Suprapubic skin (tissue), 4 donors: ENCODE data around the gene WDR12. TPM values are rescaled to one million over a fixed set of nuclear protein-coding genes. Genes with fewer than 3 reads are reported as not detected.

Experiments
- DNase-seq, 2 donors: peaks; one replicate each; pipeline ENCODE4 v3.0.0-alpha.2; 2019; ENCODE audit warnings: low spot score in 2 of 2
- H3K27ac ChIP-seq: fragments of 200-600 bp; sonication (generic); one replicate; pipeline ENCODE4 v1.5.1; 2019
- H3K27me3 ChIP-seq: fragments of 200-600 bp; sonication (generic); one replicate; pipeline ENCODE4 v1.5.1; 2019
- H3K36me3 ChIP-seq: fragments of 200-600 bp; sonication (generic); one replicate; pipeline ENCODE4 v1.5.1; 2019
- H3K4me1 ChIP-seq: fragments of 200-600 bp; sonication (generic); one replicate; pipeline ENCODE4 v1.5.1; 2019
- H3K4me3 ChIP-seq: fragments of 200-600 bp; sonication (generic); one replicate; pipeline ENCODE4 v1.5.1; 2019; ENCODE audit warnings: mild to moderate bottlenecking
- H3K9me3 ChIP-seq: fragments of 200-600 bp; sonication (generic); one replicate; pipeline ENCODE4 v1.5.1; 2019
- CTCF ChIP-seq, 2 donors: fragments of 200-600 bp in 1 of 2; fragments of 450-650 bp in 1 of 2; sonication (generic) in 1 of 2; IDR thresholded peaks; one replicate each; pipeline ENCODE4 v1.5.1; 2016 to 2019; ENCODE audit warnings: antibody characterized with exemption in 2 of 2, mild to moderate bottlenecking in 1 of 2, moderate library complexity in 1 of 2
- EP300 ChIP-seq: sonication (generic); formaldehyde crosslinking; IDR thresholded peaks from one replicate; pipeline ENCODE4 v1.6.1; 2017; ENCODE audit warnings: antibody characterized with exemption
- POLR2A ChIP-seq, 2 donors: fragments of 450-650 bp; IDR thresholded peaks; one replicate each; pipeline ENCODE4 v1.6.1; 2017; ENCODE audit warnings: antibody characterized with exemption in 2 of 2, mild to moderate bottlenecking in 2 of 2, moderate library complexity in 2 of 2
- POLR2AphosphoS5 ChIP-seq, 3 donors: sonication (generic); formaldehyde crosslinking; IDR thresholded peaks; one replicate each; pipeline ENCODE4 v1.6.1; 2017; ENCODE audit warnings: antibody characterized with exemption in 3 of 3
- WGBS: methylation state at CpG from one replicate; pipeline ENCODE4 v1.1.5; 2018; 5-methylcytosine and 5-hydroxymethylcytosine counted together
- total RNA-seq, 4 donors: library from RNA; depleted of rRNA; stranded (reverse); fragments of >200 nt; gene quantifications; one replicate each; pipeline ENCODE4 v1.1.0, GENCODE V29; 2016

The WDR12 gene
- total RNA-seq, 4 donors from 2014 or later = 18.2 to 30.2 (median 26.2) TPM

- 71% methylated on average over 2 of the region's 2 CpGs for WGBS
Observed at GRCh38 chr2:202844656-202845055, 66.8 kb downstream of the WDR12 start.

GRCh38 chr2:202842690-202843089 is 68.8 kb downstream of the WDR12 start:
- Histone ChIP-seq H3K27me3 (no peaks in the 10 kb centered on the region), H3K4me1 (no peaks in the 10 kb centered on the region), H3K9me3 (no peaks in the 10 kb centered on the region), H3K27ac (no peak overlapping the region), H3K36me3 (no peaks in the 10 kb centered on the region), H3K4me3 (no peak overlapping the region)
- TF ChIP-seq POLR2A (IDR thresholded peaks at IDR 0.05) (no peak), CTCF (IDR thresholded peaks at IDR 0.05) (no peak), EP300 (no peak), POLR2AphosphoS5 (IDR thresholded peaks at IDR 0.05) (no peak)
- no peak for DNase-seq

More at GRCh38 chr2:202844656-202845055, 66.8 kb downstream of the WDR12 start:
- Histone ChIP-seq H3K9me3 (no peaks in the 10 kb centered on the region), H3K4me1 (no peaks in the 10 kb centered on the region), H3K36me3 (no peaks in the 10 kb centered on the region), H3K27ac (no peak overlapping the region), H3K4me3 (no peak overlapping the region), H3K27me3 (no peaks in the 10 kb centered on the region)
- no peak for DNase-seq
- no peak for TF ChIP-seq POLR2AphosphoS5 (IDR thresholded peaks at IDR 0.05)
- no peak for TF ChIP-seq EP300
- no peak for TF ChIP-seq CTCF (IDR thresholded peaks at IDR 0.05)
- no peak for TF ChIP-seq POLR2A (IDR thresholded peaks at IDR 0.05)

- Histone ChIP-seq H3K4me3 (no peak overlapping the region), H3K9me3 (no peaks in the 10 kb centered on the region), H3K4me1 (no peaks in the 10 kb centered on the region), H3K27me3 (no peaks in the 10 kb centered on the region), H3K36me3 (no peaks in the 10 kb centered on the region), H3K27ac (no peak overlapping the region)
- no peak for DNase-seq
- 91% methylated on average over 10 of the region's 11 CpGs for WGBS
- TF ChIP-seq POLR2A (IDR thresholded peaks at IDR 0.05) (no peak), EP300 (no peak), CTCF (IDR thresholded peaks at IDR 0.05) (no peak), POLR2AphosphoS5 (IDR thresholded peaks at IDR 0.05) (no peak)
Observed at GRCh38 chr2:202841090-202841867, 70.2 kb downstream of the WDR12 start.

GRCh38 chr2:202831242-202832220 is 79.9 kb downstream of the WDR12 start:
- 30% methylated on average over 6 of the region's 6 CpGs for WGBS
- DNase-seq = no peak
- peaks cover 3% of the 10 kb centered on the region for H3K4me1 ChIP-seq
- H3K4me3 ChIP-seq = no peak overlapping the region
- no peaks in the 10 kb centered on the region for H3K9me3 ChIP-seq
- TF ChIP-seq CTCF (IDR thresholded peaks at IDR 0.05) (peak in 1 of 2 donors; percentile 45), POLR2A (IDR thresholded peaks at IDR 0.05) (no peak)
- no peaks in the 10 kb centered on the region for H3K36me3 ChIP-seq
- H3K27me3 ChIP-seq = no peaks in the 10 kb centered on the region
- H3K27ac ChIP-seq = no peak overlapping the region

GRCh38 chr2:202824901-202825300 is 86.6 kb downstream of the WDR12 start:
- no peak for DNase-seq
- no peak overlapping the region for H3K27ac ChIP-seq
- no peaks in the 10 kb centered on the region for H3K36me3 ChIP-seq
- TF ChIP-seq EP300 = no peak
- no peak for TF ChIP-seq CTCF (IDR thresholded peaks at IDR 0.05)
- no peak for TF ChIP-seq POLR2AphosphoS5 (IDR thresholded peaks at IDR 0.05)
- no peak for TF ChIP-seq POLR2A (IDR thresholded peaks at IDR 0.05)
- H3K4me1 ChIP-seq = no peaks in the 10 kb centered on the region
- no peaks in the 10 kb centered on the region for H3K9me3 ChIP-seq
- H3K4me3 ChIP-seq = no peak overlapping the region
- 100% methylated on average over 1 of the region's 1 CpG for WGBS
- no peaks in the 10 kb centered on the region for H3K27me3 ChIP-seq
